Breast epithelium (tissue), 3 donors: Measurements from ENCODE around the gene PRR20A.

ENCODE experiments used
- CTCF ChIP-seq, 3 donors: fragments of 450-650 bp; IDR thresholded peaks; one replicate each; pipeline ENCODE4 v1.5.1; 2016 to 2017; ENCODE audit warnings: antibody characterized with exemption in 3 of 3, mild to moderate bottlenecking in 3 of 3, moderate library complexity in 3 of 3
- POLR2A ChIP-seq: fragments of 450-650 bp; IDR thresholded peaks from one replicate; pipeline ENCODE4 v1.6.1; 2016; ENCODE audit warnings: antibody characterized with exemption, mild to moderate bottlenecking, moderate library complexity
- POLR2AphosphoS5 ChIP-seq, 3 donors: sonication (generic); formaldehyde crosslinking; IDR thresholded peaks; one replicate each; pipeline ENCODE4 v1.6.1; 2017; ENCODE audit warnings: antibody characterized with exemption in 3 of 3

DNA sequence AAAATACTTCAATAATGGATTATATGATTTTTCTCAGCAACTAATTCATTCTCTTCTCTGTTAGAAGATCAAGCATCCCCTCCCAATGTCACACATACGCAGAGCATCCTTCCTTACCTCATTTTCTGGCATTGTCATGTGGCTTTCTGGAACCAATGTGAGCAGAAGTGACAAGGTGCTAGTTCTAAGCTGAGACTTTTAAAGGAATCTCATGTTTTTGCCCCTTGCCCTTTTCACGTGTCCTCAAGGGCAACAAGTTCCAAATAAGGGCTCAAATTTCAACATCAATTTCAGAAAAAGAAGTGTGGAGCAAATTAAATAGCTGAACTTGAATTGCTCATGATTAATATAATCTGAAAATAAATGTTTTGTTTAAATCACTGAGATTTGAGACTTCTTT is 4.6 kb upstream of the PRR20A start:
- no peak for TF ChIP-seq CTCF (IDR thresholded peaks at IDR 0.05)
- no peak for TF ChIP-seq POLR2A
- no peak for TF ChIP-seq POLR2AphosphoS5 (IDR thresholded peaks at IDR 0.05)
